Fibroblast of villous mesenchyme (primary cell): ENCODE results near the gene IL1B. TPM values are rescaled to one million over a fixed set of nuclear protein-coding genes. Genes with fewer than 3 reads are reported as not detected.

Experiments
- DNase-seq: peaks from one replicate; pipeline ENCODE4 v3.0.0-alpha.2; 2010; ENCODE audit warnings: low read depth
- H3K4me3 ChIP-seq: 2 replicates; pipeline ENCODE4 v1.5.1; 2011; ENCODE audit warnings: low read depth, mild to moderate bottlenecking, low read length
- total RNA-seq: library from RNA; depleted of rRNA; stranded (reverse); fragments of >200 nt; gene quantifications from 2 replicates; pipeline ENCODE4 v1.2.3, GENCODE V29; 2012
- TF ChIP-seq, protein P1 (sequence below): IDR thresholded peaks from 2 replicates; pipeline ENCODE4 v1.5.1; 2012; ENCODE audit warnings: low read depth, mild to moderate bottlenecking, low read length; ENCODE audit not compliant: insufficient read depth

The IL1B gene
- total RNA-seq, 1 donor = 2.6 TPM

DNA sequence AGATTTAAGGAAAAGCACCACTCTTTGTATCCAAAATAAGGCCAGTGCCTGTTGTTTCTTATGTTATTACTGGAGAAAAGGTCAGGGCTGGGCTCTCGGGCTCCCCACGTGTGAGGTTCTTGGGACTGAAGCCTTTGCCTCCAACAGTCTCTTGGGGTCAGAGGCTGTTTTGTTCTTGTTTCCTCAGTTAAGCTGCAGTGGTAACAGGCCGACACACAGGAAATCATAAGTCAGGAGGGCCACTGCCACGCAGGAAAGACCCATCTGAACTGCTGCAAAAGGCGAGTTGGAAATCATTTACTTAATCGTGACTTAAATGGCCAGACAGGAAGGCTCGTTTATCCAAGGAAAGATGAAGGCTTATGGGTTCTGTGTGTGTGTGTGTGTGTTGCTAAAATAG lies 44.1 kb upstream of the IL1B start:
- no peak overlapping the region for H3K4me3 ChIP-seq
- peak; percentile 31 for DNase-seq
- TF ChIP-seq, protein P1, sequence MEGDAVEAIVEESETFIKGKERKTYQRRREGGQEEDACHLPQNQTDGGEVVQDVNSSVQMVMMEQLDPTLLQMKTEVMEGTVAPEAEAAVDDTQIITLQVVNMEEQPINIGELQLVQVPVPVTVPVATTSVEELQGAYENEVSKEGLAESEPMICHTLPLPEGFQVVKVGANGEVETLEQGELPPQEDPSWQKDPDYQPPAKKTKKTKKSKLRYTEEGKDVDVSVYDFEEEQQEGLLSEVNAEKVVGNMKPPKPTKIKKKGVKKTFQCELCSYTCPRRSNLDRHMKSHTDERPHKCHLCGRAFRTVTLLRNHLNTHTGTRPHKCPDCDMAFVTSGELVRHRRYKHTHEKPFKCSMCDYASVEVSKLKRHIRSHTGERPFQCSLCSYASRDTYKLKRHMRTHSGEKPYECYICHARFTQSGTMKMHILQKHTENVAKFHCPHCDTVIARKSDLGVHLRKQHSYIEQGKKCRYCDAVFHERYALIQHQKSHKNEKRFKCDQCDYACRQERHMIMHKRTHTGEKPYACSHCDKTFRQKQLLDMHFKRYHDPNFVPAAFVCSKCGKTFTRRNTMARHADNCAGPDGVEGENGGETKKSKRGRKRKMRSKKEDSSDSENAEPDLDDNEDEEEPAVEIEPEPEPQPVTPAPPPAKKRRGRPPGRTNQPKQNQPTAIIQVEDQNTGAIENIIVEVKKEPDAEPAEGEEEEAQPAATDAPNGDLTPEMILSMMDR = no peak

DNA sequence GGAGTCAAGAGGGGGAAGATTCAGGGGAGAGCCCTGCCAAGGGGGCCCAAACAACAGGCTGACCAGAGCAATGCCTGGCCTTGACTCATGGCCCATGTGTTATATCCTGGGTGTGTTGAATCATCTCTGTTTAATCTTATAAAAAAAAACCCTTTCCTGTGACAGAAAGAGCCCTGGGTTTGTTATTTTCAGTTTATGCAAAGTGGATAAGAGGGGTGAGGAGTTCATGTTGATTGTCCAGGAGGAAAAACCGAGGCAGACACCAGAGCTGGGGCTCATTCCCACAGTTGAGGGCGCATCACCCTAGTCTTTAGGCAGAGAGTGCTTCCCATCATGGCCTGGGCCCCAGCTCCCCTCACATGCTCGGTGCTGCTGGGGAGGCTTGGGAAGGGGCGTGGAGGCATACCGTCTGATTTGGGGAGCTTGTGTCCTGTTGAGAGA lies 43.5 kb upstream of the IL1B start:
- TF ChIP-seq, protein P1 = no peak
- no peak overlapping the region for H3K4me3 ChIP-seq
- peak; percentile 76 for DNase-seq

DNA sequence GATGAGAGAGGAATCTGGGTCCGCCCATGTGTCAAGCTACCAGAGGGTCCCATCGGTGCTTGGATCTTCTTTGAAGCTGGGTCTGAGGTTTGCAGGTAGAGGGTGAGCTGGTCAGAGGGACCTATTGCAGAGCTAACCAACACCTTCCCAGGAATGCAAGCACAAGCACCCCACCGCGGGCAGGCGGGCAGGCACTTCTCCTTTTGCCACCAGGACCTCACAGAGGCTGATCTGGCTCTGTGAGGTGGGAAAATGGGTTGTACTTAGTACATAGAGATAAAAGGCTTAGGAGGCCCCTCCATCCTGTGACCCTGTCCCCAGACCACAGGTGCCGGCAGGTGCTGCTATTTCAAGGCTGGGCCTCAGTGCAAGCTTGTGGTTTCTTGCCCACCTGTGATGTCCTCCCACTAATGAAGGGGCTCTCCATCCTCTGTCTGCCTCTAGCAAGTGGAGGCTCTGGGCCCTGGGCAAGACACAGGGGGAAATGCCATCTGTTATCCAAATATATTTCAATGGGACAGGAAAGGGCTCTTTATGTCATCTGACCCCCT lies 43.0 kb upstream of the IL1B start:
- TF ChIP-seq, protein P1 = no peak
- no peak overlapping the region for H3K4me3 ChIP-seq
- DNase-seq = no peak

DNA sequence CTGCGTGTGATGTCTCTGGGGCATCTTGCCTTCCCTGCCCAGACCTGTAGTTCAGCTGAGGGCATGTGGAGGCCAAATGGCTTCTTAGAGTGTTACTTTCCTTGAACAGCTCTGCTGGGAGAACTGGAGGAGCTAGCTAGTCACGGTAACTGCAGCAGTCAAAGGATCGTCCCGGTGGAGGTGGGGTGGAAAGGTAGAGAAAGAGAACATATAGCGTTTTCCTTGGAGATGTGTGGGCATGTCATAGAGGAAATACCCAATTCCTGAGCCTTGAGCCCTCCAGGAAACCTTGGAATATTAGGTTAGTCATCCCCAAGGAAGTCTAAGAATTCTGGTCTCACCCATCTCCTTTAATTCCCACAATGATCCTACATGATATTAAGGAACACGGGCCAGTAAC lies 40.8 kb upstream of the IL1B start:
- TF ChIP-seq, protein P1 = no peak
- no peak for DNase-seq
- H3K4me3 ChIP-seq = no peak overlapping the region

DNA sequence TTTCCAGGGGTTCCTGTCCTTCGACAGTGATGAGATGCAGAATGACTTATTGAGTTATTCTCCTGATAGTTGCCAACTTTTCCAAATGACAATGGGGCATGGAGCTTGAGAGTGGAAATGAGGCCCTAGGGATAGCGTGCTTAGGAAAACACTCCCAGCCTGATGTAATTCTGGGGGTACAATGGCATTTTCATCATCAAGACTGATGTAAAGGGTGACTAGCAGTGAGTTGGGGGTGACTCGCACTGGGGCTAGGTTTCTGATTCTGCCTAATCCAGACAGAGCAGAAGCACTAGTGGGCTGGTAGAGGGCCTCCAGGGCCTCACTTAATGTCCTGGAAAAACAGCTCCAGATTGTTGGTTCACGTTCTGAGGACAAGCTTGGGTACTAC lies 40.4 kb upstream of the IL1B start:
- no peak overlapping the region for H3K4me3 ChIP-seq
- TF ChIP-seq, protein P1 = no peak
- DNase-seq = no peak

DNA sequence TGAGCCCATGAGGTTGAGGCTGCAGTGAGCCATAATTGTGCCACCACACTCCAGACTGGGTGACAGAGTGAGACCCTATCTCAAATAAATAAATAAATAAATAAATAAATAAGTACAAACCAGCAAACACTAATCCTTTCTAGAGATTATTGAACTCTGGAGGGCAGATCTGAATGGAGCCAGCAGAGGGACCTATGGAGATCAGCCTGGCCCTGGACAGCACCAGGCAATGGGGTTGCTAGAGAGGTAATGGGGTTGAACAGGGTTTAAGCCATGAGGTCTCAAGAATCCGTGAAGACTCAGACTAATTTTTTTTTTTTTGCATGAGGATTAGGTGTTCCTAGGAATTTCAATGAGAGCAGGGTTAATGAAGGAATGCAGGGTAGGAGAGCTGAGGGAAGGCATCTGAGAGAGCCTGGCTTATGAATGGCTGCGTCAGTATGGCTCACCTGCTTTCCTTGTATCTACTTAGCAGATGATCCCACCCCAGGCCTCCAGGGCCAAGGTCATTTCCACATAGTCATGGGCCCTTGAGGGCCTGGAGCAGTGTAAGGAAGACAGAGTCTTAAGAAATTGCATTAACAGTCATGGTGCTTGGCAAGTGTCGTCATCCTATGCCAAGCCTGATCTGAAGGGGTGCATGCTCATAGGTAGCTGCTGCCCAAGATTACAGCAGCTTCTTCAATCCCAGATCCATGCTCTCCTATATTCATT lies 39.8 kb upstream of the IL1B start:
- H3K4me3 ChIP-seq = no peak overlapping the region
- DNase-seq = no peak
- TF ChIP-seq, protein P1 = no peak
